SH-SY5Y (cell line): Measurements from ENCODE around the gene BTBD9.
A peak's percentile ranks its signal among the peaks of the same experiment; 100 is the strongest.

Experiments
- GATA2 ChIP-seq: IDR thresholded peaks from 2 replicates; pipeline ENCODE4 v1.6.1; 2011; ENCODE audit warnings: mild to moderate bottlenecking, low read depth, low read length
- GATA3 ChIP-seq: IDR thresholded peaks from 2 replicates; pipeline ENCODE4 v1.6.1; 2011; ENCODE audit warnings: low read depth, mild to moderate bottlenecking, low read length, moderate library complexity

BTBD9 gene

GRCh38 chr6:38146734-38147027 lies 493.0 kb downstream of the BTBD9 start:
- TF ChIP-seq GATA2 = no peak
- TF ChIP-seq GATA3 = no peak

GRCh38 chr6:38146021-38146733 lies 493.6 kb downstream of the BTBD9 start:
- TF ChIP-seq GATA3 (no peak), GATA2 (no peak)

GRCh38 chr6:38144365-38144945 lies 495.3 kb downstream of the BTBD9 start:
- TF ChIP-seq GATA3 = no peak
- TF ChIP-seq GATA2 = no peak

- TF ChIP-seq GATA3 (no peak), GATA2 (no peak)
Measured at GRCh38 chr6:38143191-38144150, 496.3 kb downstream of the BTBD9 start.

GRCh38 chr6:38142178-38142902 lies 497.4 kb downstream of the BTBD9 start:
- TF ChIP-seq GATA3 (no peak), GATA2 (no peak)

- TF ChIP-seq GATA3 (no peak), GATA2 (no peak)
Measured at GRCh38 chr6:38141716-38142115, 498.0 kb downstream of the BTBD9 start.

- TF ChIP-seq GATA2 = no peak
- no peak for TF ChIP-seq GATA3
Measured at GRCh38 chr6:38141085-38141484, 498.6 kb downstream of the BTBD9 start.

- TF ChIP-seq GATA2 (no peak), GATA3 (no peak)
Measured at GRCh38 chr6:38138374-38138773, 501.4 kb downstream of the BTBD9 start.

- no peak for TF ChIP-seq GATA3
- peak; percentile 28; the same call in 1 of the 2 replicates for TF ChIP-seq GATA2
Measured at GRCh38 chr6:38137608-38138265, 502.0 kb downstream of the BTBD9 start.

- TF ChIP-seq GATA3 (no peak), GATA2 (no peak)
Measured at GRCh38 chr6:38136547-38136946, 503.2 kb downstream of the BTBD9 start.

- TF ChIP-seq GATA3 (no peak), GATA2 (no peak)
Measured at GRCh38 chr6:38134704-38135088, 505.0 kb downstream of the BTBD9 start.

GRCh38 chr6:38133932-38134703 lies 505.6 kb downstream of the BTBD9 start:
- TF ChIP-seq GATA3 (no peak), GATA2 (no peak)

- TF ChIP-seq GATA2 = no peak
- no peak for TF ChIP-seq GATA3
Measured at GRCh38 chr6:38131527-38131965, 508.2 kb downstream of the BTBD9 start.

GRCh38 chr6:38127284-38127683 lies 512.4 kb downstream of the BTBD9 start:
- no peak for TF ChIP-seq GATA3
- no peak for TF ChIP-seq GATA2

- TF ChIP-seq GATA3 (no peak), GATA2 (no peak)
Measured at GRCh38 chr6:38119516-38119915, 520.2 kb downstream of the BTBD9 start.
